SK-N-SH (cell line): ENCODE measurements around the gene MRPL43. TPM values are rescaled to one million over a fixed set of nuclear protein-coding genes. Genes with fewer than 3 reads are reported as not detected.

ENCODE experiments used
- CTCF ChIA-PET: fragments of 300-600, 350-600 bp; formaldehyde crosslinking; extraction: SDS; loops from one replicate; lab custom pipeline; 2021; lab: Yijun Ruan, JAX
- POLR2A ChIA-PET: fragments of 350-600 bp; sonication (Branson Sonifier 250); formaldehyde crosslinking; extraction: SDS; loops from one replicate; lab custom pipeline; 2020; ENCODE audit warnings: antibody characterized with exemption, inconsistent platforms; lab: Yijun Ruan, JAX
- DNase-seq: peaks from one replicate; pipeline ENCODE4 v3.0.0; 2012
- H2AFZ ChIP-seq: fragments of 200-600 bp; sonication (generic); 2 replicates; pipeline ENCODE4 v1.8.1; 2016; ENCODE audit warnings: antibody characterized with exemption, mild to moderate bottlenecking, low read depth
- H3F3A ChIP-seq: fragments of 200-600 bp; sonication (generic); replicated peaks from 2 replicates; pipeline ENCODE3; 2016; ENCODE audit warnings: antibody characterized with exemption, mild to moderate bottlenecking; ENCODE audit not compliant: insufficient read depth
- H3K27ac ChIP-seq, 2 experiments: fragments of 200-500 bp in 1 of 2; fragments of 200-600 bp in 1 of 2; sonication (Bioruptor generic) in 1 of 2; sonication (generic), shearing (Covaris generic) in 1 of 2; 2 replicates each; pipeline versions ENCODE4 v1.5.1 to v1.6.1; 2014 to 2016; ENCODE audit warnings: low read depth in 2 of 2, inconsistent platforms in 1 of 2, low read length in 1 of 2, mild to moderate bottlenecking in 1 of 2, mixed read lengths in 1 of 2
- H3K27me3 ChIP-seq: fragments of 200-600 bp; sonication (generic), shearing (Covaris generic); 2 replicates; pipeline ENCODE4 v1.6.1; 2016; ENCODE audit warnings: mixed run types; ENCODE audit not compliant: insufficient read depth
- H3K36me3 ChIP-seq, 2 experiments: fragments of 200-500 bp in 1 of 2; fragments of 200-600 bp in 1 of 2; sonication (Bioruptor generic) in 1 of 2; sonication (generic) in 1 of 2; replicated peaks in 1 of 2; 2 replicates each; pipeline versions ENCODE3 to v1.5.1; 2014 to 2016; ENCODE audit warnings: low read length in 1 of 2, mild to moderate bottlenecking in 1 of 2; ENCODE audit not compliant: insufficient read depth in 2 of 2, control insufficient read depth in 1 of 2
- H3K4me1 ChIP-seq, 2 experiments: fragments of 200-500 bp in 1 of 2; fragments of 200-600 bp in 1 of 2; sonication (Bioruptor generic) in 1 of 2; sonication (generic), shearing (Covaris generic) in 1 of 2; 2 replicates each; pipeline versions ENCODE4 v1.5.1 to v1.6.1; 2014 to 2016; ENCODE audit warnings: low read depth in 1 of 2, low read length in 1 of 2, mixed run types in 1 of 2; ENCODE audit not compliant: insufficient read depth in 2 of 2, control insufficient read depth in 1 of 2
- H3K4me2 ChIP-seq: fragments of 200-600 bp; sonication (generic), shearing (Covaris generic); 2 replicates; pipeline ENCODE4 v1.6.1; 2017; ENCODE audit warnings: mixed run types
- H3K4me3 ChIP-seq, 2 experiments: fragments of 200-500 bp in 1 of 2; fragments of 200-600 bp in 1 of 2; sonication (Bioruptor generic) in 1 of 2; sonication (generic), shearing (Covaris generic) in 1 of 2; 2 replicates each; pipeline versions ENCODE4 v1.5.1 to v1.8.1; 2014 to 2016; ENCODE audit warnings: low read depth in 2 of 2, inconsistent platforms in 1 of 2, low read length in 1 of 2, mild to moderate bottlenecking in 1 of 2, mixed read lengths in 1 of 2, moderate library complexity in 1 of 2
- H3K79me2 ChIP-seq: fragments of 200-600 bp; sonication (generic); 2 replicates; pipeline ENCODE4 v1.8.1; 2017; ENCODE audit warnings: mild to moderate bottlenecking; ENCODE audit not compliant: insufficient read depth
- H3K9ac ChIP-seq: fragments of 200-600 bp; sonication (generic); 2 replicates; pipeline ENCODE4 v1.6.1; 2017; ENCODE audit warnings: mixed run types
- H3K9me2 ChIP-seq: fragments of 200-600 bp; sonication (generic); 2 replicates; pipeline ENCODE4 v1.6.1; 2017; ENCODE audit warnings: mixed run types
- H3K9me3 ChIP-seq: fragments of 200-600 bp; sonication (generic); 2 replicates; pipeline ENCODE4 v1.6.1; 2017; ENCODE audit warnings: mixed run types, mild to moderate bottlenecking, moderate library complexity
- H4K20me1 ChIP-seq: fragments of 200-600 bp; sonication (generic); 2 replicates; pipeline ENCODE4 v1.6.1; 2017; ENCODE audit warnings: mild to moderate bottlenecking, mixed run types; ENCODE audit not compliant: insufficient read depth
- ELF1 ChIP-seq: IDR thresholded peaks from 2 replicates; pipeline ENCODE4 v1.4.0; 2012
- FOSL2 ChIP-seq: IDR thresholded peaks from 2 replicates; pipeline ENCODE4 v1.4.0; 2012; ENCODE audit warnings: low read depth, mild to moderate bottlenecking, moderate library complexity, borderline replicate concordance
- FOXJ3 ChIP-seq: sonication (generic); formaldehyde crosslinking; IDR thresholded peaks from 2 replicates; pipeline ENCODE4 v1.5.1; 2020; ENCODE audit warnings: mild to moderate bottlenecking, missing genetic modification reagents
- GATA2 ChIP-seq: sonication (generic); formaldehyde crosslinking; IDR thresholded peaks from 2 replicates; pipeline ENCODE4 v1.5.0; 2020; ENCODE audit warnings: mild to moderate bottlenecking, missing genetic modification reagents
- MAX ChIP-seq: IDR thresholded peaks from 2 replicates; pipeline ENCODE4 v1.4.0; 2012; ENCODE audit warnings: low read depth
- MEF2A ChIP-seq: IDR thresholded peaks from 2 replicates; pipeline ENCODE4 v1.4.0; 2012; ENCODE audit warnings: low read depth, borderline replicate concordance
- MXI1 ChIP-seq: IDR thresholded peaks from 2 replicates; pipeline ENCODE4 v1.6.1; 2012; ENCODE audit warnings: mild to moderate bottlenecking, low read depth, low read length, improper control_type of control experiment
- NRF1 ChIP-seq: IDR thresholded peaks from 2 replicates; pipeline ENCODE4 v1.6.1; 2012; ENCODE audit warnings: low read depth, mild to moderate bottlenecking, low read length
- RAD21 ChIP-seq: IDR thresholded peaks from 2 replicates; pipeline ENCODE4 v1.6.1; 2012; ENCODE audit warnings: mild to moderate bottlenecking, low read length
- RCOR1 ChIP-seq: fragments of 150-350 bp; IDR thresholded peaks from 2 replicates; pipeline ENCODE4 v1.6.1; 2017; ENCODE audit warnings: antibody characterized with exemption, low read length
- SMC3 ChIP-seq: IDR thresholded peaks from 2 replicates; pipeline ENCODE4 v1.6.1; 2012; ENCODE audit warnings: low read depth, low read length, improper control_type of control experiment
- YY1 ChIP-seq: IDR thresholded peaks from 2 replicates; pipeline ENCODE4 v1.4.0; 2012; ENCODE audit warnings: low read depth, mild to moderate bottlenecking
- WGBS: methylation state at CpG from one replicate; pipeline ENCODE4 v1.1.6; 2017; ENCODE audit warnings: low lambda C conversion rate; 5-methylcytosine and 5-hydroxymethylcytosine counted together
- polyA plus RNA-seq, 3 experiments: library from polyadenylated mRNA; depleted of rRNA; stranded (reverse); fragments of >200 nt; gene quantifications; 2 replicates each; pipeline ENCODE4 v1.2.3, GENCODE V29; 2012
- TF ChIP-seq, protein P1 (sequence below): fragments of 200-600 bp; sonication (generic); IDR thresholded peaks from 2 replicates; pipeline ENCODE4 v1.6.1; 2017; ENCODE audit warnings: antibody characterized with exemption, mild to moderate bottlenecking, moderate library complexity

MRPL43 gene
- polyA plus RNA-seq, 1 of the 3 experiments (the other 2 are of a cell fraction), result 208 TPM

DNA sequence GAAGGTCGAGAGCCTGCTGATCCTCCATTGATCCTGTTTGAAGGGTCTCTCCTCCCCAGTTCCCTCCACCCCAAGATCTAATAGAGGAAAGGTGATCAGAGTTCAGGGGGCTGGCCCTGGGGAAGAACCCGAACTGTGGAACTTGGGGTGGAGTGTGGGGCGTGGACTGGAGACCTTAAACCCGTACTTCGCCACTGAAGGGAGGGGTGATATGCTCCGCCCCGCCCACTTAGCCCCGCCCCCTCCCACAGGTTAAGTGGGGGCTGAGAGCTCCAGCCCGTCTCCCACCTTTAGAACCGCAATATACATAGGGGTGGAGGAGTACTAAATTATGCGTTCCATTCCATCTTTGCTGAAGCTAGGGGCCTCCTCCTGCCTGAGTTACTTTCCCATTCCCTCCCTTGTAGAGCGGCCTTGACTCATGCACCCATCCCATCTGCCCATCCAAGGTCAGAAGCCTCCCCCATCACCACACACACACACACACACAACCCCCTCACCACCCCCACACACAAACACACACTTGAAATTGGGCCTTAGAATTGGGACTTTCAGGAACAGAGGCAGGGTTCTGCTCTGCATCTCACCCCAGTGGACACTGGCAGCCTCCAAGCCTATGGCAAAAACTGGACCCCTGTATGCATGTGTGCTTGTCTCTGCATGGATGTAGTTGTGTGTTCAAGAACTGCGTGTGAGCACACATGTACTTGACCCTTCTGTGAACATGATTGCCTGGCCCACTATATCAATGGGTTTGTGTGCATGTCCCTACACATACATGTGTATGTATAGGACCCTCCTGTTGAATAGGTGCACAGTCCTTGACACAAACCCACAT lies 17.0 kb downstream of the MRPL43 start:
- Histone ChIP-seq H3K79me2 (no peaks in the 10 kb centered on the region), H3K9me3 (no peaks in the 10 kb centered on the region), H3K27me3 (no peaks in the 10 kb centered on the region), H3K9me2 (no peaks in the 10 kb centered on the region), H3F3A (peaks cover 3% of the 10 kb centered on the region), H4K20me1 (no peaks in the 10 kb centered on the region), H3K4me3 (peak overlapping the region; percentile 79 to 82), H3K4me1 (peaks cover 4 to 19% of the 10 kb centered on the region in 2 experiments; a peak in 2 of 4 replicates), H3K27ac (no peak overlapping the region), H2AFZ (0 out of 2 replicates have a peak overlapping the region, but pooled peaks have one; percentile 81), H3K9ac (peak overlapping the region; percentile 61; the same call in 1 of the 2 replicates), H3K36me3 (peaks cover 5 to 18% of the 10 kb centered on the region in 2 experiments), H3K4me2 (peak overlapping the region; percentile 99)
- ChIA-PET CTCF (interaction anchor here (0.5 to 3.4 kb wide), 6 partner anchors 13 to 227 kb away, joined by 3 to 24 read pairs (median 4); no protein-coding TSS in a partner anchor), POLR2A (no interaction called here)
- 35% methylated on average over 12 of the region's 13 CpGs for WGBS
- peak; percentile 70 for DNase-seq
- TF ChIP-seq NRF1 (no peak), FOXJ3 (CRISPR knock-in tag) (0 out of 2 replicates have a peak, but pooled peaks have one; percentile 9)

DNA sequence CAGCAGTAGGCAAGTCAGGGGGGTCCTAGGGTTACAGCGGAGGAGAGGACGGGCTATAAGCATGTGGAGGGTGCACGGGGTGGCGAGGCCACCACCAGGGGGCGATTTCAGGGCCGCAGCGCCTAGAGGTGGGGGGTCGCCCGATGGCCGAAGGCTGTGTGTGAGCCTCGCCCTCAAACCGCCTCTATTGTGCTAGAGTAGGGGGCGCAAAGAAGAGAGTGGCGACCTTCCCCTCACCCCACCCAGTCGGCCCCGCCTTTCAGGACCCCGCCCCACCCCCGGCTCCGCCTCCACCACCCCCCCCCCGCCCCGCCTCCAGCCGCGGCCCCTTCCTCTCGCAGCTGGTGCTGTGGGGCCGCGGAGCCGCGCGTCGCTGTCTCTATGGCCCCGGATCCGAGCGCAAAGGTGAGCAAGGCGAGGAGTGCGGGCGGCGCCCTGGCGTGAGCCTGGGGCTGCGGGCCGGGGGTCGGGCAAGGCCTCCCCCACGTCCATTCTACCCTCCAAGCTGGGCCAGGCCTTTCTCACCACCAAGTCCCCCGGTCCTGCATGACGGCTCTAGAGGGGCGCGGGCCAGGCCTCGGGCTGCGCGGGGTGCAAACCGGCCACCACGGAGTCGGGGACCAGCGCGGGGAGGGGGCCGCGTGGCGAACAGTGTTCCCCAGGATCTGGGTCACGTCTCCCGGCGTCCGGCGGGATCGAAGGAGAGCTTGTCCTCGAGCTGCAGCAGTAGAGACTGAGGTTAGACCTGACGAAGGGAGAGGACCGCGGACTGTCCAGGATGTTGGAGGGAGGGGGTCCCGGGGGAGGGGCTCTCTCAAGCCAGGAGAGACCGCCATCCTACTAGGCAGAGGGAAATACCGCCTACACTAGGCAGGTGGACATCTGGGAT lies 17.9 kb downstream of the MRPL43 start, which contains the start of gene SEMA4G:
TSS of gene SEMA4G (plus strand) at position 318 of the 889 bp plus-strand sequence. CDS start 3,409 bp downstream, outside the sequence.
- no peak for TF ChIP-seq YY1
- TF ChIP-seq SMC3, result 0 out of 2 replicates have a peak, but pooled peaks have one; percentile 14
- TF ChIP-seq NRF1, result no peak
- TF ChIP-seq FOSL2, result no peak
- no peak for TF ChIP-seq FOXJ3 (CRISPR knock-in tag)
- TF ChIP-seq GATA2 (CRISPR knock-in tag), result no peak
- TF ChIP-seq, protein P1, sequence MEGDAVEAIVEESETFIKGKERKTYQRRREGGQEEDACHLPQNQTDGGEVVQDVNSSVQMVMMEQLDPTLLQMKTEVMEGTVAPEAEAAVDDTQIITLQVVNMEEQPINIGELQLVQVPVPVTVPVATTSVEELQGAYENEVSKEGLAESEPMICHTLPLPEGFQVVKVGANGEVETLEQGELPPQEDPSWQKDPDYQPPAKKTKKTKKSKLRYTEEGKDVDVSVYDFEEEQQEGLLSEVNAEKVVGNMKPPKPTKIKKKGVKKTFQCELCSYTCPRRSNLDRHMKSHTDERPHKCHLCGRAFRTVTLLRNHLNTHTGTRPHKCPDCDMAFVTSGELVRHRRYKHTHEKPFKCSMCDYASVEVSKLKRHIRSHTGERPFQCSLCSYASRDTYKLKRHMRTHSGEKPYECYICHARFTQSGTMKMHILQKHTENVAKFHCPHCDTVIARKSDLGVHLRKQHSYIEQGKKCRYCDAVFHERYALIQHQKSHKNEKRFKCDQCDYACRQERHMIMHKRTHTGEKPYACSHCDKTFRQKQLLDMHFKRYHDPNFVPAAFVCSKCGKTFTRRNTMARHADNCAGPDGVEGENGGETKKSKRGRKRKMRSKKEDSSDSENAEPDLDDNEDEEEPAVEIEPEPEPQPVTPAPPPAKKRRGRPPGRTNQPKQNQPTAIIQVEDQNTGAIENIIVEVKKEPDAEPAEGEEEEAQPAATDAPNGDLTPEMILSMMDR, result peak; percentile 79
- TF ChIP-seq MXI1, result peak; percentile 25; the same call in 1 of the 2 replicates
- peak; percentile 24 for TF ChIP-seq RAD21
- TF ChIP-seq RCOR1, result no peak
- TF ChIP-seq MAX, result no peak; the same call in 1 of the 2 replicates
- TF ChIP-seq ELF1, result no peak
- TF ChIP-seq MEF2A, result no peak
- ChIA-PET POLR2A (no interaction called here), CTCF (interaction anchor here (0.5 to 3.4 kb wide), 21 partner anchors 12 to 250 kb away, joined by 3 to 24 read pairs (median 4); partner anchors contain the start of gene LZTS2)
- H3K9ac ChIP-seq, result peak within 1 kb of the TSS; percentile 61
- peak within 1 kb of the TSS; percentile 79 to 82 for H3K4me3 ChIP-seq
- H3K36me3 ChIP-seq, result peaks cover 11 to 23% of the 10 kb centered on the region in 2 experiments
- peak; percentile 97 for DNase-seq
- peak within 1 kb of the TSS; percentile 85 for H2AFZ ChIP-seq
- H3K27me3 ChIP-seq, result no peaks in the 10 kb centered on the region
- H4K20me1 ChIP-seq, result no peaks in the 10 kb centered on the region
- peaks cover 3% of the 10 kb centered on the region for H3F3A ChIP-seq
- no peaks in the 10 kb centered on the region for H3K9me3 ChIP-seq
- WGBS, result 8% methylated on average over 20 of the region's 70 CpGs
- H3K79me2 ChIP-seq, result no peaks in the 10 kb centered on the region
- peak within 1 kb of the TSS in 1 of 2 experiments; percentile 53; a peak in 1 of 4 replicates for H3K27ac ChIP-seq
- peak within 1 kb of the TSS; percentile 99 for H3K4me2 ChIP-seq
- no peaks in the 10 kb centered on the region for H3K9me2 ChIP-seq
- peaks cover 4 to 19% of the 10 kb centered on the region in 2 experiments; a peak in 2 of 4 replicates for H3K4me1 ChIP-seq
